Skeletal muscle cell (primary cell): ENCODE results near the gene G6PD.

Experiments used
- DNase-seq: peaks from one replicate; pipeline ENCODE4 v3.0.0-alpha.2; 2010; ENCODE audit warnings: low read depth
- H3K4me3 ChIP-seq: 2 replicates; pipeline ENCODE4 v1.5.1; 2011; ENCODE audit warnings: low read depth, mild to moderate bottlenecking, control low read depth, low read length, moderate library complexity

Gene G6PD

DNA sequence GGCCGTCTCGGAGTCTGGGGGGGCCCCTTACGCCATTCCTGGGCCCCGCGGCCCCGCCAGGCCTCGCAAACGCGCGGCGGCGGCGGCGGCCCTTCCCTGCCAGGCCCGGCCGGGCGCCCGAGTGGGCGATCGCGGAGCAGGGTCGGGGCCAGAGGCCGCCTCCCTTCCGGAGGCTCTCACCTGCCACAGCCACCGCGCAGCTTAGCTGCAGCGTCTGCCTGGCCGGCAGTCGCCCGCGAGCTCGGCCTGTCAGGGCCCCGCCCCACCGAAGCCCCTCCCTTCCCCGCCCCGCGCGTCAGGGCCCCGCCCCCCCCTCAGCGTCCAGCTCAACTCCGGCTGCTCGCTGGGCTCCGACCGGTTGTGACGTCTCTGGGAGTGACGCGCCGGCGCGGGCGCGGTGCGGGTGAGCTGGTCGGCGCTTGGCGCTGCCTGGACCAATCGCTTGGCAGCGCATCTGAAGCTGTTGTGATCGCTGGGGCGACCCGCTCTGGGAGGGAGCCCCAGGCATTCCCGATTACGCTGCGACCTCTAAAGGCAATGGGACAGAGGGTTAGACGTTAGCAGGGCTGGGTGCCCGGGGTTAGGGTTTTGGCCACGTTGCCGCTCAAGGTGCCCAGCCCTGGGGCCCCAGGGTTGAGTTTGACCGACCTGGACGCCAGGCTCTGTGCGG lies 56.1 kb downstream of the G6PD start, which contains the start of gene SLC10A3:
SLC10A3 (minus strand) TSS at position 216 of the 670 bp plus-strand sequence. CDS start 1,689 bp downstream, outside the sequence.
- DNase-seq: peak; percentile 77
- H3K4me3 ChIP-seq: peak within 1 kb of the TSS; percentile 66

DNA sequence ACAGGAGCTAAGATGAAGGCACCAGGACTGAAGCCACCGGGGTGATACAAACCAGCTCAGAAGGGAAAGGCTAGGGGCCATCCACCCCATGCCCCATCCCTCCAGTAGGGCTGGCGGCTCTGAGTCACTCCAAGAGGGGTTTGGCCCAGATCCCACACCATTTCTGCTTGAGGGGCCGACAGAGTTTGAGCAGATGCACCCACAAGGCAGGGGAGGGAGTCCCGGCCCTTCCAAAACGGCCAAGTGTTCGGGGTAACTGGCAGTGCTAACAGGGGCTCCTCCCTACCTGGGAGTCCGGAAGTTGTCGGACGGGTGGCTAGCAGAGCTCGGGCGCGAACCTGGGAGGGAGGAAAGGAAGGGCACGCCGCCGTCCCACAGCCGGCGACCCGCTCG lies 56.6 kb downstream of the G6PD start:
- no peak for DNase-seq
- H3K4me3 ChIP-seq: peak overlapping the region; percentile 66

DNA sequence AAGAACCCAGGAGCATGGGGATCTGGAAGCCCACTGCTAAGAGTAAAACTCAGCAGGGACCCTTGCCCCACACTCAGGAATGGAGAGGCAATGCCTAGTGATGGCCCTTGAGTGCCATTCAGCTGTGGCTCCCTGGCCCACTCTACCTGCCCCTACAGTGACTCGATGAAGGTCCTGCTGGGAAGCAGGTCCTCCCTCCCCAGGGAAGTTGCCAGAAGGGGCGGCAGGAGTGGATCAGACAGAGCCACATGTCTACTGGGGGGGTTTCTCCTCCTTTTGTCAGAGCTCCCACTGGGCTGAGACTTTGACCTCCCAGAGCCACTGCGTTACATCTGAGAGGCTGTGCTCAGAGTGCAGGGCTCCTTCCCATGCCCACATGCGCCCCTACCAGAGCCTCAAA lies 57.5 kb downstream of the G6PD start:
- no peak for DNase-seq
- peak overlapping the region; percentile 66 for H3K4me3 ChIP-seq

DNA sequence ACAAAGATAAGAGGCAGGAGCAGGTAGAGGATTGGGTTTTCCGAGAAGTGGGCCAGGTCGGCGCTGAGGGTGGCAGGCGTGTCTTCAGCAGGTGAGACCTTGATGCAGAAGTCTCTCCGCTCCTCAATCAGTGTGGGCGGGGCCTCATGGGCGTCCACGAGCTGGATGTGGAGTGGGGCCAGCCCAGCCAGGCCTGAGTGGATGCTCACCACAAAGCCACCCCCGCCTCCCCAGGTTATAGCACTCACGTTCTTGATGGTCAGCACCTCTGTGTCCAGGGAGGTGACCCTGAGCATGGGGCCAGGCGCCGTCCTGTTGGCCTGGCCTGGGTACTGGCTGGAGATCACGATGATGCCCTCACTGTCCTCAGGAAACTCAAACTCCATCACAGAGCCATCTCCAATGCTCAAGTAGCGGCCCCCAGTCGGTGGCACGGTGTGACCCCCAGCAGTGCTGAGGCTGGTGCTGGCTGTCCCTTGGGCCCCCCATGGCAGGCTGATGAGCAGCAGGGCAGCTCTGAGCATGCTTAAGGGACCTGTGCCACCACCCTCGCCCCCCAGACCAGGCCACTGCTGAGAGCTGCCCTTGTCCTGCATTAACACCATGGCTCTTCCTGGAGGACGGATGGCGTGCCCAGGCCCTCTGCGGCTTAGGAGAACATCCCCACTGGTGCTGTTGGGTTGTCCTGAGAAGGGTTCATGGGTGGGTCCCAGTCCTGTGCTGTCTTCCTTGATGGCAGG lies 58.1 kb downstream of the G6PD start:
- H3K4me3 ChIP-seq: no peak overlapping the region
- DNase-seq: no peak

DNA sequence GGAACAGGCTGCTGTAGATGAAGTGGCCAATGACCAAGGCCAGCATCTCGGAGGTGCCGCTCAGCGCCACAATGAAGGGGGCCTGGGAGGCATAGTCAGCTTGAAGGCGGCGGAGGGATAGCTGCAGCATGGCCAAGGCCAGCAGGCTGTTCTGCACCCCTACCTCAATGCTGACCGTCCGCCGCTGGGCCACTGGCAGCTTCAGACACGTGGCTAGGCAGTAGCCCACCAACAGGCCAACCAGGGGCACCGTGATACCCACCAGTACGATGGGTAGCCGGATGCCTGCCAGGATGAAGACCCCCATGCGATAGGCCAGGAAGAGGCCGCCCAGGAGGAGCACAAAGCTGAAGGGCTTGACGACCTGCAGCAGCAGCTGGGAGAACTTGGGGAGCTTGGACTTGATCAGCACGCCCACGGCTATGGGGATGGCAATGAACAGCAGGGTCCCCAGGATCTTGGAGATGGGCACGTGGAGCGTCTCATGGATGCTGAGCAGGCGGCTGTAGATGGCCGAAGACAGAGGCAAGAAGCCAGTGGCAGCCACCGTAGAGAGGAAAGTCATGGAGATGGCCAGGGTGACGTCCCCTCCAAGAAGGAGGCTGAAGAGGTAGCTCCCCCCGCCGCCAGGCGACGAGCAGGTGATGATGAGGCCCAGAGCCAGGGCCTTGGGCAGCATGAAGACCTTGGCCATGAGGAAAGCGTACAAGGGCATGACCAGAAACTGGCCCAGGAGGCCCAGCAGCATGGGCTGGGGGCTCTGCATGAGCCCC lies 58.9 kb downstream of the G6PD start:
- no peak for DNase-seq
- no peak overlapping the region for H3K4me3 ChIP-seq

DNA sequence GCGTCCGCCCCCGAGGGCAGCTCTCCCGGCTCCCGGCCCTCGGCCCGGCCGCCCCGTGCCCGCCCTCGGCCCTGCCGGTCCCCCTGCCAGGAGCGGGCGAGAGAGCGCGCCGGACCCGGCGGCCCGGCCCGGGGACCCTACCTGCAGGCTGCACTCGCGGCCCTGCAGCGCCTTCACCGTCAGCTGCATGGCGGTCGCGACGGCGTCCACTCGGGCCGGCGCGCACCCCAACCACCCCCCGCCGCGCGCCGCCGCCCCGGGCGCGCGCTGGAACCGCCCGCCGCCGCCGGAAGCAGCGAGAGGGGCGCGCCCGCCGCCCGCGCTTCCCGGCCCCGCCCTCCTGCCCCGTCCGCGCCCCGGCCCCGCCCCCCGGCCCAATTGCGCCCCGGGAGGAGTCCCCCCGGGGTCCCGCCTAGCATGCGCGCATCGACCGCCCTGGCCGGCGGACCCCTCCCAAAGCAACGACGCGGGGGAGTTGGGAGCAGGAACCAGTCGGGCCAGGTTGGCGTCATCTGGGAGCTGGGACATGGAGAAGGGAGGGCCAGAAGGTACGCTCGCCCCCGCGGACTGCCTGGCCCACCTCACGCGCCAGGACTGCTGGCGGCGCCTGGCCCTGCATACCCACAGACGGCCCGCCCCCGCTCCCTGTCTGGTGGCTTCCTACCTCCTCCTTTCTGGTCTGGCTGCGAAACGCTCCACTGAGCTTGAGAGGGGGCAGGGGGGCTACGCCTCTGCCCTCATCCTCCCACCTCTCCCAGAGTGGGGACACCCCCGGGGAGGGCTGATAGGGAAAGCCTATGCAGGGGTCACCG lies 60.0 kb downstream of the G6PD start, which contains the start of gene UBL4A:
UBL4A (minus strand) TSS at position 220 of the 812 bp plus-strand sequence; CDS start at position 189, 31 bp downstream.
- peak within 1 kb of the TSS; percentile 47 for H3K4me3 ChIP-seq
- DNase-seq: peak; percentile 4

DNA sequence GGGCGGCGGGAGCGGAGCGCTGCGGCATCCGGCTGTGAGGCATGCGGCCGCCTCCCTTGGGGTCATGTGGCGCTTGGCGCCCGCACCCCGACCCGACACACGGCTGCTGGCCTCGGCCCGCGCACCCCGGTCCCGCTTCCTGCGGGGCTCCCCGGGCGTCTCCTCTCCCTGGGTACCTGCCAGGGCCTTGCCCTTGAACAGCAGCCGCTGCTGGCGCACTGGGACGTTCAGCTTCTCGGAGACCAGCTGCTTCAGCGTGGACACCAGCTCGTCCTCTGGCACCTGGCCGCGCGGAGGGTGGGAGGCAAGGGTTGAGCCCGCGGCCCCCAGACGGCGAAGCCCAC lies 60.6 kb downstream of the G6PD start:
- DNase-seq: no peak
- H3K4me3 ChIP-seq: peak overlapping the region; percentile 47

DNA sequence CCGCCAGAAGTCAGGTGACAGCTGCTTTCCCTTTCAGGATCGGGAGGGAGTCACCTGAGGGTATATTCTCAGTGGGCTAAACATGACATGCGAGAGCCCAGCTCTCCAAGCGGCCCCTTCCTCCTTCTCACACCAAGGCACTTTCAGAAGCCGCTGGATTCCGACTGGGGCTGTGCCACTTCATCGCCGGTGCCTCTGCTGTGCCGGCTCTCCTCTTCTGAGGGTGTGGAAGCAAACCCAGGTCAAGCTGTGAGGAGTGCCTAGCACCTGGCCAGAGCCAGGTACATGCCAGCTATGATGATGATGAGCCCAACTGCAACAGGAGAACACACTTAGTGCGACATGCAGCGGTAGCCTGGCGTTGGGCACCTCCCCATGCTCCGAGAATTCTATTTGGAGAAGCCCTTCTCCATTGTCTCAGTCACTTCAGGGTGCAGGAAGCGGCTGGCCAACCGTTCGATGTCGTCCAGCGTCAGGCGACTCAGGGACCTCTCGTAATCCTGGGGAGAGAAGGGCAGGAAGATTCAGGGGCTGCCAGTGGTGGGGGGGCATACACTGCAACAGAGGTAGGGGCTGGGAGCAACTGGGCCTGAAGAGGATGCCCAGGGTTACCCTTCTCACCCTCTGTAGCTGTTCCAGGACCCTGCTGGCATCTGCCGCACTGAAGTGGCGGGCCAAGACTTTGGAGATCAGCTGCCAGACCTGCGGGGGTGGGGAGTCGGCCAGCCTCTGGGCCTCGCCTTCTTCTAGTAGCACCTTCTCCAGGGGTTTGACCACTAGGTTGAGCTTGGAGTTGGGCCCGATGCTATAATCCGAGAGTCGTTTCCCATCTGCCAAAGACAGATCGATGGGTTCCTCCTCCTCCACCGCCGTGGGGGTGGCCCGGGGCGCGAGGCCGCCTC lies 61.2 kb downstream of the G6PD start:
- DNase-seq: no peak
- peak overlapping the region; percentile 47 for H3K4me3 ChIP-seq

DNA sequence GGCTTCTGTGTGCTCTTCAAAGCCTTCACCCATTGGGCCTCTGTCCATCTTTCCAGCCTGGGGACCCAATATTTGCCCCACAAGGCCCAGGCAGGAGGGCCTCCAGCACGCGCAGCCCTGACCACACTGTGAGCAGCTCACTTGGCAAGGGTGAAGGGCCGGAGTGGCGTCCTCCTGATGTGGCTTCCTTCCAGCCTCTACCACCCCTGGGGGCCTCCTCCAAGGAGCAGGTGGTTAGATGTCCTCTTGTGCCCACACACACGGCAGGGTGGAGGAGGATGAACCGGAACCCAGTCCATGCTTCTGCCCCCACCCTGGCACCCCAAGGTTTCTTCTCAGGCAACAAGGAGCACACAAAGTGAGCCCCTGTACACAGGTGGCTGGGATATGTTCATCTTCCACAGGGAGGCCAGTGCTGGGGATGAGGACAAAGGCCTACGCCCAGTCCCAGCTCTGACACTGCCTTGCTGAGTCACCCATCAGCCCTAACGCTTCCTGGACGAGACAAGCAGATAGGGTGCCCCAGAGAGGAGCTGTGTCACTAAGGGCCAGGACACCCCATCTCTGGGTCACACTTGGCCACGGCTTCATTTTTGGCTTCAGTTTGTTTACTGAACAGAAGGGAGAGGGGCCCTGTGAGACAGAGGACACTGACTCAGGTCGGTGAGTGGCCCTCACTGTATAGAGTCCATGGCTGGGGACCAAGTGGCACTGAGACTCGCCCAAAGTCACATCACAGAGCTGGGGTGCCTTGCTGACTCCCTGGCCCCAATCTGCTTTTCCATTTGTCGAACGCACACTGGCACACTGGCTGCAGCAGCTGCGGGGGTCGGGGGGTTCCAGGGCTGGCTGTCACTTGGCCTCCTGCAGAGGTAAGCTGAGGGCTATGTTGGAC lies 62.1 kb downstream of the G6PD start:
- no peak for DNase-seq

DNA sequence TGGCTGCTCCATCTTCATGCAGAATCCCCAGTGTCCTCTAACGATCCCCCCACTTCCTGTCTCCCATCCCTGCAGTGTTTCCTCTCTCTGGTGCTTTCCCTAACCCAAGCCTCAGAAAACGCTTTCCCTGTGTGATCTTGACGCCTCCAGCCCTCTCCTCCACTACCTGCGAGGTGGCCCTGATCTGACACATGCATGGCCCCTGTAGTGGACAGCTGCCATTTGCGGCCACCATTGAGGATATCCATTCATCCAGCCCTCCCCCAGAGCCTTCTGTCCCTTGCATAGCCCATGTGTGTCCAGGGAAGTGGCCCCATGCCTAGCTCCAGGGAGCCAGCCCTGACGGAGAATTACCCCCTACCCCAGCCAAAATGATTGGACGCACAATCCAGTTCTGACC lies 63.3 kb downstream of the G6PD start:
- DNase-seq: no peak
- no peak overlapping the region for H3K4me3 ChIP-seq

More for the DNA sequence above, 62.1 kb downstream of the G6PD start:
- no peak overlapping the region for H3K4me3 ChIP-seq

DNA sequence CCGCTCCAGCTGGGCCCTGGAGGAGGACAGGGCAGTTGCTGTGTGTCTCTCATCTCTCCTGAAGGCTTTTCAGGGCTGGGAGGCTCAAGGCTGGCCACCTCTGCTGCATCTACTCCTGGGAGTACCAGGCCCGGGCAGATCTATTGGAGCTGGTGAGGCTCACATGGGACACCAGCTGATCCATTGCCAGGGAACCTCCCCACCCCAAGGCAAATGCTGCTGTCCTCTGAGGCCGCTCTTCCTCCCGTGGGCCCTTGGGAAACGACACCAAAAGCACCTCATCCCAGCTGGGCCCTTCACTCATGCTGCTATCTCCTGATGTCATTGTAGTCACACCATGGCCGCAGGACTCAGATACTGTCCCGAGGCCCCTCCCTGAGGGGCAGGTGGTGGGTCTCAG lies 63.9 kb downstream of the G6PD start:
- no peak for DNase-seq

DNA sequence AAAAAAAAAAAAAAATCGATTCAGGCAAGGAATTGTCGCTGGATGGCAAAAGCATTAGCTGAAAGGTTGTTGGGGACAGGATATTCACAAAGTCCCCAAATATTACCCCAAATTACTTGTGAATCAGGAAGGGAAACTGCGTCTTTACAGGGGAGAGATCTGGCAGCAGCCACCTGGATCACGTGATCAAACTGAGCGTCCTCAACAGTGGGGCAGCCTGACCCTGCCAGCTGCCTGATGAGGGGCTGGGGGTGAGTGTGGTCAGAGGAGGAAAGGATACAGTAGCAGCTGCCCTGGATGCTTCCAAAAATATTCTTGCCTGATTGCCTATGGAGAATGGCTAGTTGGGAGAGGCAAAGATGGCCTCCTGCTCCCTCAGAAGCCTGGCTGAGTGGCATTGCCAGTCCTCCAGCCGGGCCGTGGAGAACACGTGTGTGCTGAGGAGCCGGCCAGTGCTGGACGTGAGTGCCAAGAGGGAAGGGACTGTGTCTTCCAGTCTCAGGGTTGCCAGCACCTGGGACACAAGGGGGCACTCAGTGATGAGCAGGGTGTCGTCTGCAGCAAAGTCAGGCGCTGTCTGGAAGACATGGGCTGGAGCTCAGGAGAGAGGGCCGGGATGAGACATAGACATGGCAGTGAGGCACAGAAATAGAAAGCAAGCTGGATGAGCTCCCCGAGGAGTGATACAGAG lies 64.6 kb downstream of the G6PD start:
- no peak overlapping the region for H3K4me3 ChIP-seq
- no peak for DNase-seq

More for the DNA sequence above, 63.9 kb downstream of the G6PD start:
- H3K4me3 ChIP-seq: no peak overlapping the region
